OCI-LY7 (cell line): ENCODE data around the gene STH.

ENCODE experiments used
- EZH2phosphoT487 ChIP-seq: fragments of 200-600 bp; sonication (generic); IDR thresholded peaks from 2 replicates; pipeline ENCODE4 v1.6.1; 2018; ENCODE audit warnings: low read depth, borderline replicate concordance, mild to moderate bottlenecking, mixed run types, antibody characterized with exemption, low read length, moderate library complexity, mixed read lengths
- TF ChIP-seq, protein P1 (sequence below): fragments of 200-600 bp; sonication (generic); conservative IDR thresholded peaks from 2 replicates; pipeline ENCODE4 v1.5.1; 2014; ENCODE audit warnings: mild to moderate bottlenecking, antibody characterized with exemption, low read length, moderate library complexity, mixed read lengths

DNA sequence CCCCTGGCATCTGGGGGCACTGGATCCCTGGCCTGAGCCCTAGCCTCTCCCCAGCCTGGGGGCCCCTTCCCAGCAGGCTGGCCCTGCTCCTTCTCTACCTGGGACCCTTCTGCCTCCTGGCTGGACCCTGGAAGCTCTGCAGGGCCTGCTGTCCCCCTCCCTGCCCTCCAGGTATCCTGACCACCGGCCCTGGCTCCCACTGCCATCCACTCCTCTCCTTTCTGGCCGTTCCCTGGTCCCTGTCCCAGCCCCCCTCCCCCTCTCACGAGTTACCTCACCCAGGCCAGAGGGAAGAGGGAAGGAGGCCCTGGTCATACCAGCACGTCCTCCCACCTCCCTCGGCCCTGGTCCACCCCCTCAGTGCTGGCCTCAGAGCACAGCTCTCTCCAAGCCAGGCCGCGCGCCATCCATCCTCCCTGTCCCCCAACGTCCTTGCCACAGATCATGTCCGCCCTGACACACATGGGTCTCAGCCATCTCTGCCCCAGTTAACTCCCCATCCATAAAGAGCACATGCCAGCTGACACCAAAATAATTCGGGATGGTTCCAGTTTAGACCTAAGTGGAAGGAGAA, 13.5 kb downstream of the STH start:
- TF ChIP-seq, protein P1, sequence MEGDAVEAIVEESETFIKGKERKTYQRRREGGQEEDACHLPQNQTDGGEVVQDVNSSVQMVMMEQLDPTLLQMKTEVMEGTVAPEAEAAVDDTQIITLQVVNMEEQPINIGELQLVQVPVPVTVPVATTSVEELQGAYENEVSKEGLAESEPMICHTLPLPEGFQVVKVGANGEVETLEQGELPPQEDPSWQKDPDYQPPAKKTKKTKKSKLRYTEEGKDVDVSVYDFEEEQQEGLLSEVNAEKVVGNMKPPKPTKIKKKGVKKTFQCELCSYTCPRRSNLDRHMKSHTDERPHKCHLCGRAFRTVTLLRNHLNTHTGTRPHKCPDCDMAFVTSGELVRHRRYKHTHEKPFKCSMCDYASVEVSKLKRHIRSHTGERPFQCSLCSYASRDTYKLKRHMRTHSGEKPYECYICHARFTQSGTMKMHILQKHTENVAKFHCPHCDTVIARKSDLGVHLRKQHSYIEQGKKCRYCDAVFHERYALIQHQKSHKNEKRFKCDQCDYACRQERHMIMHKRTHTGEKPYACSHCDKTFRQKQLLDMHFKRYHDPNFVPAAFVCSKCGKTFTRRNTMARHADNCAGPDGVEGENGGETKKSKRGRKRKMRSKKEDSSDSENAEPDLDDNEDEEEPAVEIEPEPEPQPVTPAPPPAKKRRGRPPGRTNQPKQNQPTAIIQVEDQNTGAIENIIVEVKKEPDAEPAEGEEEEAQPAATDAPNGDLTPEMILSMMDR = no peak
- no peak for TF ChIP-seq EZH2phosphoT487
